ENCODE measurements around the gene PGPEP1. TPM values are rescaled to one million over a fixed set of nuclear protein-coding genes. Genes with fewer than 3 reads are reported as not detected.
A peak's percentile ranks its signal among the peaks of the same experiment; 100 is the strongest.

Gene PGPEP1
- total RNA-seq, 2 experiments from 2014 or later: 29.0 to 30.8 TPM

GRCh38 chr19:18298601-18299000 lies 41.8 kb upstream of the PGPEP1 start:
- intact Hi-C loops (cut with micrococcal nuclease): loop anchor here (10.0 kb wide), 1 partner anchor 204 kb away; the partner anchor contains the start of gene MAST3
- no peaks in the 10 kb centered on the region for H3K9me3 Mint-ChIP-seq
- DNase-seq: peak; percentile 60
- CTCF ChIA-PET: interaction anchor here (0.7 to 2.6 kb wide), 2 partner anchors 20 to 28 kb away, joined by 3 to 17 read pairs; no protein-coding TSS in a partner anchor
- H3K4me1 Mint-ChIP-seq (ENCODE audit: low read depth): peaks cover 59% of the 10 kb centered on the region
- peak overlapping the region; percentile 90 for H3K27ac Mint-ChIP-seq
- POLR2A ChIA-PET: interaction anchor here (8.2 kb wide), 1 partner anchor 18 kb away, joined by 301 read pairs; the partner anchor contains the start of gene JUND
- H3K4me3 Mint-ChIP-seq: peak overlapping the region; percentile 41
- H3K27me3 Mint-ChIP-seq: no peaks in the 10 kb centered on the region
- peaks cover 12% of the 10 kb centered on the region for H3K36me3 Mint-ChIP-seq

- peaks cover 51% of the 10 kb centered on the region for H3K4me1 Mint-ChIP-seq (ENCODE audit: low read depth)
- no peaks in the 10 kb centered on the region for H3K9me3 Mint-ChIP-seq
- no peaks in the 10 kb centered on the region for H3K27me3 Mint-ChIP-seq
- CTCF ChIA-PET: interaction anchor here (2.6 kb wide), 1 partner anchor 21 kb away, joined by 17 read pairs; no protein-coding TSS in a partner anchor
- H3K36me3 Mint-ChIP-seq: peaks cover 12% of the 10 kb centered on the region
- intact Hi-C loops (cut with micrococcal nuclease): loop anchor here (10.0 kb wide), 1 partner anchor 205 kb away; the partner anchor contains the start of gene MAST3
- DNase-seq: no peak
- POLR2A ChIA-PET: interaction anchor here (0.9 to 8.2 kb wide), 2 partner anchors 11 to 19 kb away, joined by 3 to 301 read pairs; partner anchors contain the start of gene JUND
- peak overlapping the region; percentile 90 for H3K27ac Mint-ChIP-seq
- no peak overlapping the region for H3K4me3 Mint-ChIP-seq
Measured at GRCh38 chr19:18299654-18300053, 40.7 kb upstream of the PGPEP1 start.

- intact Hi-C loops (cut with micrococcal nuclease): no loop called here
- CTCF ChIA-PET: interaction anchor here (0.6 to 5.6 kb wide), 5 partner anchors 10 to 28 kb away, joined by 4 to 197 read pairs (median 17); partner anchors contain the start of genes JUND and LSM4
- no peaks in the 10 kb centered on the region for H3K9me3 Mint-ChIP-seq
- peaks cover 51% of the 10 kb centered on the region for H3K4me1 Mint-ChIP-seq (ENCODE audit: low read depth)
- H3K36me3 Mint-ChIP-seq: peaks cover 19% of the 10 kb centered on the region
- POLR2A ChIA-PET: interaction anchor here (5.3 to 8.2 kb wide), 2 partner anchors 10 to 21 kb away, joined by 97 to 301 read pairs; partner anchors contain the start of gene JUND
- no peak for DNase-seq
- no peaks in the 10 kb centered on the region for H3K27me3 Mint-ChIP-seq
- H3K27ac Mint-ChIP-seq: peak overlapping the region; percentile 70
- H3K4me3 Mint-ChIP-seq: no peak overlapping the region
Measured at GRCh38 chr19:18300930-18301717, 39.3 kb upstream of the PGPEP1 start.

- peak overlapping the region; percentile 70 for H3K27ac Mint-ChIP-seq
- H3K9me3 Mint-ChIP-seq: no peaks in the 10 kb centered on the region
- no peak for DNase-seq
- ChIA-PET CTCF (interaction anchor here (0.7 to 5.6 kb wide), 5 partner anchors 11 to 47 kb away, joined by 3 to 197 read pairs (median 6); partner anchors contain the start of genes JUND and LSM4), POLR2A (interaction anchor here (5.3 to 8.2 kb wide), 2 partner anchors 11 to 21 kb away, joined by 97 to 301 read pairs; partner anchors contain the start of gene JUND)
- H3K4me3 Mint-ChIP-seq: peak overlapping the region; percentile 48
- H3K36me3 Mint-ChIP-seq: peaks cover 20% of the 10 kb centered on the region
- intact Hi-C loops (cut with micrococcal nuclease): no loop called here
- H3K4me1 Mint-ChIP-seq (ENCODE audit: low read depth): peaks cover 52% of the 10 kb centered on the region
- no peaks in the 10 kb centered on the region for H3K27me3 Mint-ChIP-seq
Measured at GRCh38 chr19:18301718-18302111, 38.7 kb upstream of the PGPEP1 start.

- Mint-ChIP-seq H3K27me3 (no peaks in the 10 kb centered on the region), H3K9me3 (no peaks in the 10 kb centered on the region), H3K4me3 (peak overlapping the region; percentile 96), H3K27ac (peak overlapping the region; percentile 99), H3K4me1 (ENCODE audit: low read depth) (peaks cover 45% of the 10 kb centered on the region), H3K36me3 (peaks cover 32% of the 10 kb centered on the region)
- intact Hi-C loops (cut with micrococcal nuclease): loop anchor here (1.0 kb wide), 4 partner anchors 10 to 19 kb away; partner anchors contain the start of gene LSM4
- POLR2A ChIA-PET: interaction anchor here (1.1 to 8.2 kb wide), 8 partner anchors 9 to 112 kb away, joined by 3 to 301 read pairs (median 20); partner anchors contain the start of genes JUND and LSM4
- CTCF ChIA-PET: interaction anchor here (1.0 to 5.6 kb wide), 9 partner anchors 13 to 118 kb away, joined by 3 to 197 read pairs (median 9); partner anchors contain the start of genes JUND and LSM4
- DNase-seq: no peak
Measured at GRCh38 chr19:18304208-18304457, 36.3 kb upstream of the PGPEP1 start.

GRCh38 chr19:18304458-18305310 lies 35.7 kb upstream of the PGPEP1 start:
- DNase-seq: peak; percentile 92
- H3K27me3 Mint-ChIP-seq: no peaks in the 10 kb centered on the region
- intact Hi-C loops (cut with micrococcal nuclease): loop anchor here (1.0 kb wide), 4 partner anchors 10 to 19 kb away; partner anchors contain the start of gene LSM4
- ChIA-PET POLR2A (interaction anchor here (0.9 to 8.2 kb wide), 9 partner anchors 10 to 111 kb away, joined by 3 to 301 read pairs (median 8); partner anchors contain the start of genes JUND and LSM4), CTCF (interaction anchor here (0.6 to 5.6 kb wide), 15 partner anchors 14 to 117 kb away, joined by 3 to 197 read pairs (median 4); partner anchors contain the start of genes IQCN, JUND and LSM4)
- H3K27ac Mint-ChIP-seq: peak overlapping the region; percentile 99
- no peaks in the 10 kb centered on the region for H3K9me3 Mint-ChIP-seq
- peaks cover 32% of the 10 kb centered on the region for H3K36me3 Mint-ChIP-seq
- H3K4me3 Mint-ChIP-seq: peak overlapping the region; percentile 96
- peaks cover 41% of the 10 kb centered on the region for H3K4me1 Mint-ChIP-seq (ENCODE audit: low read depth)

GRCh38 chr19:18306209-18306887 lies 34.0 kb upstream of the PGPEP1 start:
- intact Hi-C loops (cut with micrococcal nuclease): no loop called here
- Mint-ChIP-seq H3K27ac (peak overlapping the region; percentile 99), H3K36me3 (peaks cover 38% of the 10 kb centered on the region), H3K4me3 (peak overlapping the region; percentile 96), H3K27me3 (no peaks in the 10 kb centered on the region), H3K9me3 (no peaks in the 10 kb centered on the region), H3K4me1 (ENCODE audit: low read depth) (peaks cover 41% of the 10 kb centered on the region)
- CTCF ChIA-PET: interaction anchor here (0.6 to 5.6 kb wide), 6 partner anchors 15 to 28 kb away, joined by 4 to 197 read pairs (median 17); partner anchors contain the start of genes JUND and LSM4
- POLR2A ChIA-PET: interaction anchor here (1.3 to 8.2 kb wide), 6 partner anchors 14 to 26 kb away, joined by 4 to 301 read pairs (median 30); partner anchors contain the start of genes JUND and LSM4
- DNase-seq: peak; percentile 57

- Mint-ChIP-seq H3K27ac (peak overlapping the region; percentile 99), H3K4me3 (peak overlapping the region; percentile 96), H3K9me3 (no peaks in the 10 kb centered on the region), H3K4me1 (ENCODE audit: low read depth) (peaks cover 36% of the 10 kb centered on the region), H3K36me3 (peaks cover 38% of the 10 kb centered on the region), H3K27me3 (no peaks in the 10 kb centered on the region)
- POLR2A ChIA-PET: interaction anchor here (1.3 to 2.7 kb wide), 3 partner anchors 14 to 27 kb away, joined by 4 to 25 read pairs (median 6); partner anchors contain the start of gene JUND
- intact Hi-C loops (cut with micrococcal nuclease): no loop called here
- CTCF ChIA-PET: interaction anchor here (0.6 to 2.2 kb wide), 4 partner anchors 15 to 28 kb away, joined by 4 to 26 read pairs (median 6); partner anchors contain the start of gene LSM4
- DNase-seq: no peak
Measured at GRCh38 chr19:18306888-18307260, 33.5 kb upstream of the PGPEP1 start.

GRCh38 chr19:18307271-18307681 lies 33.1 kb upstream of the PGPEP1 start:
- ChIA-PET POLR2A (interaction anchor here (1.3 to 2.7 kb wide), 3 partner anchors 14 to 27 kb away, joined by 4 to 25 read pairs (median 6); partner anchors contain the start of gene JUND), CTCF (interaction anchor here (0.8 to 2.2 kb wide), 3 partner anchors 14 to 29 kb away, joined by 5 to 26 read pairs (median 8); partner anchors contain the start of gene LSM4)
- intact Hi-C loops (cut with micrococcal nuclease): no loop called here
- peak; percentile 68 for DNase-seq
- Mint-ChIP-seq H3K36me3 (peaks cover 38% of the 10 kb centered on the region), H3K4me3 (peak overlapping the region; percentile 96), H3K9me3 (no peaks in the 10 kb centered on the region), H3K4me1 (ENCODE audit: low read depth) (peaks cover 33% of the 10 kb centered on the region), H3K27me3 (no peaks in the 10 kb centered on the region), H3K27ac (peak overlapping the region; percentile 99)

- ChIA-PET POLR2A (interaction anchor here (1.0 to 2.7 kb wide), 2 partner anchors 10 to 28 kb away, joined by 3 to 25 read pairs; partner anchors contain the start of gene JUND), CTCF (interaction anchor here (1.0 to 2.2 kb wide), 4 partner anchors 9 to 30 kb away, joined by 3 to 8 read pairs (median 4); partner anchors contain the start of gene LSM4)
- Mint-ChIP-seq H3K36me3 (peaks cover 43% of the 10 kb centered on the region), H3K27me3 (no peaks in the 10 kb centered on the region), H3K27ac (peak overlapping the region; percentile 99), H3K9me3 (no peaks in the 10 kb centered on the region), H3K4me1 (ENCODE audit: low read depth) (peaks cover 32% of the 10 kb centered on the region), H3K4me3 (no peak overlapping the region)
- intact Hi-C loops (cut with micrococcal nuclease): no loop called here
- DNase-seq: no peak
Measured at GRCh38 chr19:18308051-18308947, 32.1 kb upstream of the PGPEP1 start.

All from activated CD4-positive, alpha-beta memory T cell treated with anti-CD3 and anti-CD28 coated beads for 36 hours (primary cell).